BLaER1 (cell line): Measurements from ENCODE around the gene NCLN.
"Not testable (repeated sequence)": the region's sequence is repeated elsewhere in the genome, so short reads cannot be mapped to it uniquely, and the experiment has no call there.

Experiments used
- H3K27ac ChIP-seq: shearing (Covaris generic); formaldehyde crosslinking; 2 replicates; pipeline ENCODE4 v1.8.1; 2022
- H3K27me3 ChIP-seq: shearing (Covaris generic); formaldehyde crosslinking; 2 replicates; pipeline ENCODE4 v1.8.1; 2022
- H3K36me3 ChIP-seq: shearing (Covaris generic); formaldehyde crosslinking; 2 replicates; pipeline ENCODE4 v1.8.1; 2022
- H3K4me1 ChIP-seq: shearing (Covaris generic); formaldehyde crosslinking; 2 replicates; pipeline ENCODE4 v1.8.1; 2022
- H3K4me2 ChIP-seq: shearing (Covaris generic); formaldehyde crosslinking; 2 replicates; pipeline ENCODE4 v1.8.1; 2022
- H3K4me3 ChIP-seq: shearing (Covaris generic); formaldehyde crosslinking; 2 replicates; pipeline ENCODE4 v1.8.1; 2022
- H3K9ac ChIP-seq: shearing (Covaris generic); formaldehyde crosslinking; 2 replicates; pipeline ENCODE4 v1.8.1; 2022
- H3K9me3 ChIP-seq: shearing (Covaris generic); formaldehyde crosslinking; 2 replicates; pipeline ENCODE4 v1.8.1; 2022
- H4K20me1 ChIP-seq: shearing (Covaris generic); formaldehyde crosslinking; 2 replicates; pipeline ENCODE4 v1.8.1; 2022
- Cebpa-rat ChIP-seq: shearing (Covaris generic); IDR thresholded peaks from 2 replicates; pipeline ENCODE4 v1.8.1; 2022

The NCLN gene

DNA sequence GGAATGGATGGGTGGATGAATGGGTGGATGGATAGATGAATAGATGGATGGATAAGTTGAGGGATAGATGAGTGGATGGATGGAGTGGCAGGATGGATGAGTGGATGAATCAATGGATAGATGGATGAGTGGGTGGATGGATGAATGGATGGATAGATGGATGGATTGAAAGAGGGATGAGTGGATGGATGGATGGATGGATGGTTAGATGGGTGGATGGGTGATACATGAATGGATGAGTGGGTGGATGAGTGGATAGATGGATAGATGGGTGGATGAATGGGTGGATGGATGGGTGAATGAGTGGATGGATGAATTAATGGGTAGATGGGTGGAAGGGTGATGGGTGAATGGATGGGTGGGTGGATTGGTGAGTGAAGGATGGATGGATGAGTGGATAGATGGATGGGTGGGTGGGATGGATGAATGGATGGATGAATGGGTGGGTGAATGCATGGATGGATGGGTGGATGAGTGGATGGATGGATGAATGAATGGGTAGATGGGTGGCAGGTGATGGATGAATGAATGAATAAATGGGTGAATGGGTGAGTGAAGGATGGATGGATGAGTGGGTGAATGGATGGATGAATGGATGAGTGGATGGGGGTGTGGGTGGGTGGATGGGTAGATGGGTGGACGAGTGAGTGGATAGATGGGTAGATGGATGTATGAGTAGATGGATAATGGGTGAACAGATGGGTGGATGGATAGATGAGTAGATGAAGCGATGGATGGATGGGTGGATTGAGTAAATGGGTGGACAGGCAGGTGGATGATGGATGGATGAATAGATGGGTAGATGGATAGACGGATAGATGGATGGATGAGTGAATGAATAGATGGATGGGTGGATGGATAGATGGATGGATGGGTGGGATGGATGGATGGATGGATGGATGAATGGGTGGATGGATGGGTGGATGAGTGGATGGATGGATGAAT lies 32.2 kb upstream of the NCLN start:
- Histone ChIP-seq H3K9me3 (peaks cover 45% of the 10 kb centered on the region), H4K20me1 (no peaks in the 10 kb centered on the region), H3K4me3 (no peak overlapping the region), H3K36me3 (peaks cover 86% of the 10 kb centered on the region), H3K4me1 (peaks cover 95% of the 10 kb centered on the region), H3K4me2 (peak overlapping the region; percentile 24), H3K9ac (no peak overlapping the region), H3K27me3 (no peaks in the 10 kb centered on the region), H3K27ac (no peak overlapping the region)
- TF ChIP-seq Cebpa-rat: no peak

- peak overlapping the region; percentile 93 for H3K4me2 ChIP-seq
- H3K4me3 ChIP-seq: peak overlapping the region; percentile 51
Measured at GRCh38 chr19:3154447-3154846, 31.3 kb upstream of the NCLN start.

GRCh38 chr19:3154957-3155736 lies 30.6 kb upstream of the NCLN start:
- Histone ChIP-seq H3K36me3 (peaks cover 86% of the 10 kb centered on the region), H3K4me2 (peak overlapping the region; percentile 93), H3K9me3 (peaks cover 45% of the 10 kb centered on the region), H3K27me3 (no peaks in the 10 kb centered on the region), H3K27ac (peak overlapping the region; percentile 99), H4K20me1 (no peaks in the 10 kb centered on the region), H3K4me3 (peak overlapping the region; percentile 56), H3K4me1 (peaks cover 90% of the 10 kb centered on the region), H3K9ac (peak overlapping the region; percentile 81)
- TF ChIP-seq Cebpa-rat: no peak

More at GRCh38 chr19:3154447-3154846, 31.3 kb upstream of the NCLN start:
- not testable (repeated sequence) for H3K27me3 ChIP-seq, H4K20me1 ChIP-seq
- H3K4me1 ChIP-seq: peaks cover 92% of the 10 kb centered on the region
- H3K27ac ChIP-seq: peak overlapping the region; percentile 99
- peak overlapping the region; percentile 79 for H3K9ac ChIP-seq
- H3K9me3 ChIP-seq: peaks cover 45% of the 10 kb centered on the region
- peaks cover 86% of the 10 kb centered on the region for H3K36me3 ChIP-seq

DNA sequence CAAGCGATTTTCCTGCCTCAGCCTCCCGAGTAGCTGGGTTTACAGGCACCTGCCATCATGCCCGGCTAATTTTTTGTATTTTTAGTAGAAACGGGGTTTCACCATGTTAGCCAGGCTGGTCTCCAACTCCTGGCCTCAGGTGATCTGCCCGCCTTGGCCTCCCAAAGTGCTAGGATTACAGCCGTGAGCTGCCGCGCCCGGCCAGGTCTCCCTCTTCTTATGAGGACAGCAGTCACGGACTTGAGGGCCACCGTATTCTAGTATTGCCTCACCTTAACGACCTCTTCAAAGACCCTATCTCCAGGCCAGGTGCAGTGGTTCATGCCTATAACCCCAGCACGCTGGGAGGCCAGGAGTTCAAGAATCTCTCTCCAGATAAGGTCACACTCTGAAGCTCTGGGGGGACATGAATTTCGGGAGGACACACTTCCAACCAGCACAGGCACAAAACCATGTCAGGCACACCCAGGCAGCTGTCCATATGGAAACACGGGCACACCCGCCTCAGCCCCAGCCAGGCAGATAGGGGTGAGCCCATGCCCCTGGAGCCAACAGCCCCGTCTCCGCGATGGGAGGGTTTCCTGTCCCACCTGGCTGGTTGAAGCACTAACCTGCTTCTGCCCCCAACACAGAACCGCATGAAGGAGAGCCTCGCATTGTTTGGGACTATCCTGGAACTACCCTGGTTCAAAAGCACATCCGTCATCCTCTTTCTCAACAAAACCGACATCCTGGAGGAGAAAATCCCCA lies 28.5 kb upstream of the NCLN start:
- H3K9ac ChIP-seq: peak overlapping the region; percentile 18; the same call in 1 of the 2 replicates
- no peak overlapping the region for H3K4me3 ChIP-seq
- H3K9me3 ChIP-seq: peaks cover 28% of the 10 kb centered on the region
- peak overlapping the region; percentile 93; the same call in 1 of the 2 replicates for H3K4me2 ChIP-seq
- no peaks in the 10 kb centered on the region for H3K27me3 ChIP-seq
- H3K36me3 ChIP-seq: peaks cover 86% of the 10 kb centered on the region
- H4K20me1 ChIP-seq: no peaks in the 10 kb centered on the region
- peak overlapping the region; percentile 67 for H3K27ac ChIP-seq
- no peak for TF ChIP-seq Cebpa-rat
- peaks cover 68% of the 10 kb centered on the region for H3K4me1 ChIP-seq

GRCh38 chr19:3159565-3159964 lies 26.2 kb upstream of the NCLN start:
- Histone ChIP-seq H3K4me1 (peaks cover 69% of the 10 kb centered on the region), H3K4me2 (no peak overlapping the region), H4K20me1 (no peaks in the 10 kb centered on the region), H3K36me3 (peaks cover 94% of the 10 kb centered on the region), H3K4me3 (no peak overlapping the region), H3K27ac (peak overlapping the region; percentile 48), H3K9me3 (peaks cover 18% of the 10 kb centered on the region), H3K9ac (no peak overlapping the region), H3K27me3 (no peaks in the 10 kb centered on the region)
- no peak for TF ChIP-seq Cebpa-rat

- Histone ChIP-seq H3K4me3 (no peak overlapping the region), H3K4me1 (peaks cover 67% of the 10 kb centered on the region), H3K9me3 (peaks cover 18% of the 10 kb centered on the region), H3K36me3 (peaks cover 100% of the 10 kb centered on the region), H3K9ac (no peak overlapping the region), H3K4me2 (no peak overlapping the region), H4K20me1 (no peaks in the 10 kb centered on the region), H3K27me3 (no peaks in the 10 kb centered on the region), H3K27ac (peak overlapping the region; percentile 48)
- no peak for TF ChIP-seq Cebpa-rat
Measured at GRCh38 chr19:3160219-3160618, 25.5 kb upstream of the NCLN start.

- Histone ChIP-seq H3K4me3 (no peak overlapping the region), H3K4me2 (no peak overlapping the region), H3K27me3 (no peaks in the 10 kb centered on the region), H3K27ac (peak overlapping the region; percentile 46; the same call in 1 of the 2 replicates), H3K9ac (no peak overlapping the region), H3K4me1 (peaks cover 63% of the 10 kb centered on the region), H3K9me3 (peaks cover 18% of the 10 kb centered on the region), H4K20me1 (no peaks in the 10 kb centered on the region), H3K36me3 (peaks cover 100% of the 10 kb centered on the region)
- no peak for TF ChIP-seq Cebpa-rat
Measured at GRCh38 chr19:3161453-3161852, 24.3 kb upstream of the NCLN start.

- Histone ChIP-seq H3K9me3 (peaks cover 7% of the 10 kb centered on the region), H3K4me3 (no peak overlapping the region), H3K27ac (no peak overlapping the region), H3K4me1 (peaks cover 53% of the 10 kb centered on the region), H3K4me2 (0 out of 2 replicates have a peak overlapping the region, but pooled peaks have one; percentile 0), H3K27me3 (no peaks in the 10 kb centered on the region), H3K9ac (no peak overlapping the region), H4K20me1 (0 out of 2 replicates have a peak, but pooled peaks cover under 1% of the 10 kb centered on the region), H3K36me3 (peaks cover 93% of the 10 kb centered on the region)
- no peak for TF ChIP-seq Cebpa-rat
Measured at GRCh38 chr19:3162418-3163229, 23.1 kb upstream of the NCLN start.
